Natural killer cell (primary cell): Measurements from ENCODE around the gene RELN. TPM values are rescaled to one million over a fixed set of nuclear protein-coding genes. Genes with fewer than 3 reads are reported as not detected.

Experiments used
- ATAC-seq, 3 donors: fragments of 150-1000 bp in 2 of 3; fragments of 200-7000 bp in 1 of 3; cut with Tn5 transposase; 1 replicate in 1 of 3; 2 replicates in 2 of 3; pipeline ENCODE4 v1.10.0; 2021; ENCODE audit warnings: mild to moderate bottlenecking in 2 of 3, moderate library complexity in 2 of 3
- DNase-seq, 2 donors: peaks; one replicate each; pipeline versions ENCODE4 v3.0.0 to v3.0.0-alpha.2; 2013 to 2021; ENCODE audit warnings: mixed read lengths in 1 of 2
- H3K27ac ChIP-seq: one replicate; pipeline ENCODE4 v1.5.1; 2013; ENCODE audit warnings: mild to moderate bottlenecking, low read length
- H3K27me3 ChIP-seq: one replicate; pipeline ENCODE4 v1.6.1; 2013; ENCODE audit warnings: low read length; ENCODE audit not compliant: control insufficient read depth, insufficient read depth
- H3K36me3 ChIP-seq: one replicate; pipeline ENCODE4 v1.6.1; 2013; ENCODE audit warnings: low read length; ENCODE audit not compliant: control insufficient read depth, insufficient read depth
- H3K4me1 ChIP-seq: one replicate; pipeline ENCODE4 v1.6.1; 2013; ENCODE audit warnings: low read length; ENCODE audit not compliant: control insufficient read depth, insufficient read depth
- H3K4me3 ChIP-seq: one replicate; pipeline ENCODE4 v1.5.1; 2013; ENCODE audit warnings: low read length
- H3K9me3 ChIP-seq: one replicate; pipeline ENCODE4 v1.6.1; 2013; ENCODE audit warnings: low read length; ENCODE audit not compliant: control insufficient read depth, insufficient read depth
- H3K27ac Mint-ChIP-seq, 2 donors: one replicate each; pipeline ENCODE4 v1.8.0; 2022; ENCODE audit warnings: mild to moderate bottlenecking in 2 of 2, mixed read lengths in 2 of 2, moderate library complexity in 1 of 2
- H3K27me3 Mint-ChIP-seq, 2 donors: one replicate each; pipeline ENCODE4 v1.8.0; 2022; ENCODE audit warnings: low read depth in 2 of 2, mixed read lengths in 2 of 2
- H3K36me3 Mint-ChIP-seq: one replicate; pipeline ENCODE4 v1.8.0; 2022; ENCODE audit warnings: mixed read lengths
- H3K4me1 Mint-ChIP-seq, 2 donors: one replicate each; pipeline ENCODE4 v1.8.0; 2022; ENCODE audit warnings: mixed read lengths in 2 of 2
- H3K4me3 Mint-ChIP-seq: one replicate; pipeline ENCODE4 v1.8.0; 2022; ENCODE audit warnings: mild to moderate bottlenecking, moderate library complexity, mixed read lengths
- H3K9me3 Mint-ChIP-seq, 2 donors: one replicate each; pipeline ENCODE4 v1.8.0; 2022; ENCODE audit warnings: mixed read lengths in 2 of 2
- WGBS: methylation state at CpG from one replicate; pipeline ENCODE4 v1.1.7; 2013; ENCODE audit warnings: missing lambda C conversion rate; ENCODE audit not compliant: insufficient coverage; 5-methylcytosine and 5-hydroxymethylcytosine counted together
- intact Hi-C: fragments of 100-400 bp; cut with micrococcal nuclease; formaldehyde crosslinking; loops from one replicate; pipeline ENCODE4 v1.14.2; 2022
- total RNA-seq, 4 donors: library from RNA; stranded (reverse); fragments of 120-200 nt in 1 of 4; gene quantifications; one replicate each; pipeline versions ENCODE4 v1.2.3 to v1.2.4, GENCODE V29; 2013 to 2022
- TF ChIP-seq, protein P1 (sequence below): fragments of 200-600 bp; IDR thresholded peaks from one replicate; pipeline ENCODE4 v1.8.0; 2022; ENCODE audit warnings: antibody characterized with exemption

Gene RELN
- total RNA-seq, 3 donors from 2014 or later (not counting 1 experiment from before 2014, with no cell fraction given): not detected

DNA sequence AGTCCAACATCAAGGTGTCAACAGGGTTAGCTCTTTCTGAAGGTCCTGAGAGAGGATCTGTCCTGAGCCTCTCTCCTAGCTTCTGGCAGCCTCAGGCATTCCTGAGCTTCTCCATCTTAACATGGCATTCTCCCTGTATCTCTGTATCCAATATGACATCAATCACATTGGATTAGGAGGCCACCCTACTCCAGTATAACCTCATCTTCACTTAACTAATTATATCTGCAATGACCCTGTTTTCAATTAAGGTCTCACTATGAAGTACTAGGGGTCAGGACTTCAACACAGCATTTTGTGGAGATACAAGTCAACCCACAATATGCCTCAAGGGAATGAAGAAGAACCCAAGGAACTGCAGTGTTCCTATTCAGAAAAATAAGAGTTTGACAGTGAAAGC, 133.8 kb downstream of the RELN start:
- DNase-seq (no peak), ATAC-seq (no peak)
- Mint-ChIP-seq H3K36me3 (no peaks in the 10 kb centered on the region), H3K4me1 (no peaks in the 10 kb centered on the region), H3K27ac (no peak overlapping the region), H3K4me3 (no peak overlapping the region), H3K9me3 (peaks cover 0 to 2% of the 10 kb centered on the region in 2 donors), H3K27me3 (no peaks in the 10 kb centered on the region)
- H3K4me3 ChIP-seq: no peak overlapping the region
- H3K27me3 ChIP-seq: no peaks in the 10 kb centered on the region
- no peaks in the 10 kb centered on the region for H3K36me3 ChIP-seq
- no peak overlapping the region for H3K27ac ChIP-seq
- no peaks in the 10 kb centered on the region for H3K9me3 ChIP-seq
- H3K4me1 ChIP-seq: no peaks in the 10 kb centered on the region
- intact Hi-C loops: no loop called here
- TF ChIP-seq, protein P1, sequence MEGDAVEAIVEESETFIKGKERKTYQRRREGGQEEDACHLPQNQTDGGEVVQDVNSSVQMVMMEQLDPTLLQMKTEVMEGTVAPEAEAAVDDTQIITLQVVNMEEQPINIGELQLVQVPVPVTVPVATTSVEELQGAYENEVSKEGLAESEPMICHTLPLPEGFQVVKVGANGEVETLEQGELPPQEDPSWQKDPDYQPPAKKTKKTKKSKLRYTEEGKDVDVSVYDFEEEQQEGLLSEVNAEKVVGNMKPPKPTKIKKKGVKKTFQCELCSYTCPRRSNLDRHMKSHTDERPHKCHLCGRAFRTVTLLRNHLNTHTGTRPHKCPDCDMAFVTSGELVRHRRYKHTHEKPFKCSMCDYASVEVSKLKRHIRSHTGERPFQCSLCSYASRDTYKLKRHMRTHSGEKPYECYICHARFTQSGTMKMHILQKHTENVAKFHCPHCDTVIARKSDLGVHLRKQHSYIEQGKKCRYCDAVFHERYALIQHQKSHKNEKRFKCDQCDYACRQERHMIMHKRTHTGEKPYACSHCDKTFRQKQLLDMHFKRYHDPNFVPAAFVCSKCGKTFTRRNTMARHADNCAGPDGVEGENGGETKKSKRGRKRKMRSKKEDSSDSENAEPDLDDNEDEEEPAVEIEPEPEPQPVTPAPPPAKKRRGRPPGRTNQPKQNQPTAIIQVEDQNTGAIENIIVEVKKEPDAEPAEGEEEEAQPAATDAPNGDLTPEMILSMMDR: no peak

DNA sequence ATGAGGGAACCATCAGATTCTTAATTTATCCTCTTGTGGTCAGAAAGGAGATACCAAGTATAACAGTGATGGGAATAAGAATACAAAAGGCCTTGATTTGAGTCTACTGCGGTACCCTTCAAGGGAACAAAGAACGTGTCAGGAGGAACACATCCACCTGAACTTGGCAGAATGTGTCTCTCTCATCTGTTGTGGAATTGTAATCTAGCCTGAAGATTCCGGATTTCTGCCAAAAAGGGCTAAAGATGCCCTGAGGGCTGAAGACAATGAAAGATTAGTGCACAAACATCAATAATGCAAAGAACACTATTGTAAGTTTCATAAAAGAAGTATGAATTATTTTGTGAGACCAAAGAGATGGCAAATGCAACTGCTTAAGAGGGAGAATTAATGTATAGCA, 134.8 kb downstream of the RELN start:
- H3K4me1 ChIP-seq: no peaks in the 10 kb centered on the region
- H3K27ac Mint-ChIP-seq: no peak overlapping the region
- no peak overlapping the region for H3K4me3 ChIP-seq
- TF ChIP-seq, protein P1: no peak
- ATAC-seq: no peak
- WGBS: 71% methylated on average over 3 of the region's 3 CpGs
- H3K36me3 ChIP-seq: no peaks in the 10 kb centered on the region
- no peaks in the 10 kb centered on the region for H3K27me3 ChIP-seq
- peaks cover 7% of the 10 kb centered on the region for H3K36me3 Mint-ChIP-seq
- no peak overlapping the region for H3K27ac ChIP-seq
- intact Hi-C loops: no loop called here
- H3K9me3 Mint-ChIP-seq: peaks cover 2% of the 10 kb centered on the region in 2 donors
- no peaks in the 10 kb centered on the region for H3K4me1 Mint-ChIP-seq
- no peak overlapping the region for H3K4me3 Mint-ChIP-seq
- no peak for DNase-seq
- no peaks in the 10 kb centered on the region for H3K9me3 ChIP-seq
- H3K27me3 Mint-ChIP-seq: no peaks in the 10 kb centered on the region

DNA sequence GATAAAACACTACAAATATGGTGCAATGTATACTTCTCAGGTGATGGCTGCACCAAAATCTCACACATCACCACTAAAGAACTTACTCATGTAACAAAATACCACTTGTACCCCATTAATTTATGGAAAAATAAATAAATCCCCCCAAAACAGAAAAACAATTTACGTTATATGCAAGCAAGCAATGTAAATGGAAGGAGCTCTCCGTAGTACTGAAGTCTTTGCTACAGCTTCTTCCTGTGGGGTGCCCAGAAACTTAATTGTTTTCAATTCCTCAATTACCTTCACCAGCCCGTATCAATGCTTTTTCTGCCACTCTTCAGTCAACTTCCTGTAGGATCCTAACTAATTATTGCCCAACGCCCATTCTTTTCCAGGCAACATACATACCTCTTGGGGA, 138.1 kb downstream of the RELN start:
- H3K9me3 ChIP-seq: no peaks in the 10 kb centered on the region
- 71% methylated on average over 4 of the region's 4 CpGs for WGBS
- H3K27me3 ChIP-seq: no peaks in the 10 kb centered on the region
- no peak overlapping the region for H3K27ac Mint-ChIP-seq
- no peaks in the 10 kb centered on the region for H3K27me3 Mint-ChIP-seq
- H3K4me3 ChIP-seq: no peak overlapping the region
- H3K9me3 Mint-ChIP-seq: peaks cover 2 to 8% of the 10 kb centered on the region in 2 donors
- H3K4me3 Mint-ChIP-seq: no peak overlapping the region
- no peak overlapping the region for H3K27ac ChIP-seq
- H3K4me1 ChIP-seq: no peaks in the 10 kb centered on the region
- H3K36me3 Mint-ChIP-seq: peaks cover 10% of the 10 kb centered on the region
- intact Hi-C loops: no loop called here
- TF ChIP-seq, protein P1: no peak
- no peak for DNase-seq
- no peak for ATAC-seq
- H3K4me1 Mint-ChIP-seq: no peaks in the 10 kb centered on the region
- no peaks in the 10 kb centered on the region for H3K36me3 ChIP-seq

DNA sequence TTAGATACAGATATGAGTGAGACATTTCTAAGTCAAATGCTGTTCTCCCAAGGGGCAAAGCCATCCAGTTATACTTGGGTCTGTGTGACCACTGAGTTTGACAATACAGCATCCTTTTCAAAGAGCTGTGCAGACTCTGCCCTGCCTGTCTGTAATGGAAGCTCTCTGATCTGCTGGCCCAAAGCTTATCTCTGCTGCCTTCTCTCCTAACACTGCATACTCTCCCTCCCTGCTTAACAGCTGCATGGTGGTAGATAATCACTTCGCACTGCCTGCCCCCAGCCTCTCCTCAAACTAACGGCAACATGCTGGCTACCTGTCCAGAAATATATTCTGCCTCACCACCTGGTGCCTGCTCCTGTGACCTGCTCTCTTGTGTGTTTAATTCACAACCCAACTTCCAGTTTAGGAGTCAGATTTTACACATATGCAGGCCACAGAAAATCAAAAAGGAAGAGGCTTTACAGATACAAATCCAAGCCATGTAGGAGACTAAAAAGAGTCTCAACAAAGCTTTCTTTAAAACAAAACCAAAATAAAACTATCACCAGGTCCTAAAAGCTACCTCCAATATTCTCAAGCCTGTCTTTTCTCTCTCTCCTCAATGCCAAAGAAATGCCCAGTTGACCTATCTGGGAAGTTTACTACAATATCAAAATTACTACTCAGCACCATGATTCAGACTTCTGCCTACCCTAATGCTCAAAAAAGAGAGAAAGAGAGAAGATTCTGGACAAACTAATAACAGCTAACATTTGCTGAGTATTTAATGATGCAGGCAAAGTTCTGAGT, 145.6 kb downstream of the RELN start:
- Histone ChIP-seq H3K9me3 (no peaks in the 10 kb centered on the region), H3K4me1 (no peaks in the 10 kb centered on the region)
- no peak for ATAC-seq

More for the DNA sequence above, 145.6 kb downstream of the RELN start:
- intact Hi-C loops: no loop called here
- Mint-ChIP-seq H3K27me3 (no peaks in the 10 kb centered on the region), H3K4me3 (no peak overlapping the region), H3K27ac (no peak overlapping the region), H3K36me3 (no peaks in the 10 kb centered on the region), H3K9me3 (peaks cover 0 to 5% of the 10 kb centered on the region in 2 donors), H3K4me1 (no peaks in the 10 kb centered on the region)
- WGBS: 56% methylated on average over 2 of the region's 2 CpGs
- Histone ChIP-seq H3K36me3 (no peaks in the 10 kb centered on the region), H3K27ac (no peak overlapping the region), H3K4me3 (no peak overlapping the region), H3K27me3 (no peaks in the 10 kb centered on the region)
- TF ChIP-seq, protein P1: no peak
- no peak for DNase-seq
